Measurements from ENCODE around the gene TBC1D24. TPM values are rescaled to one million over a fixed set of nuclear protein-coding genes. Genes with fewer than 3 reads are reported as not detected.

TBC1D24 gene
- total RNA-seq, 4 donors from 2014 or later = 0.59 to 21.6 (median 4.6) TPM

DNA sequence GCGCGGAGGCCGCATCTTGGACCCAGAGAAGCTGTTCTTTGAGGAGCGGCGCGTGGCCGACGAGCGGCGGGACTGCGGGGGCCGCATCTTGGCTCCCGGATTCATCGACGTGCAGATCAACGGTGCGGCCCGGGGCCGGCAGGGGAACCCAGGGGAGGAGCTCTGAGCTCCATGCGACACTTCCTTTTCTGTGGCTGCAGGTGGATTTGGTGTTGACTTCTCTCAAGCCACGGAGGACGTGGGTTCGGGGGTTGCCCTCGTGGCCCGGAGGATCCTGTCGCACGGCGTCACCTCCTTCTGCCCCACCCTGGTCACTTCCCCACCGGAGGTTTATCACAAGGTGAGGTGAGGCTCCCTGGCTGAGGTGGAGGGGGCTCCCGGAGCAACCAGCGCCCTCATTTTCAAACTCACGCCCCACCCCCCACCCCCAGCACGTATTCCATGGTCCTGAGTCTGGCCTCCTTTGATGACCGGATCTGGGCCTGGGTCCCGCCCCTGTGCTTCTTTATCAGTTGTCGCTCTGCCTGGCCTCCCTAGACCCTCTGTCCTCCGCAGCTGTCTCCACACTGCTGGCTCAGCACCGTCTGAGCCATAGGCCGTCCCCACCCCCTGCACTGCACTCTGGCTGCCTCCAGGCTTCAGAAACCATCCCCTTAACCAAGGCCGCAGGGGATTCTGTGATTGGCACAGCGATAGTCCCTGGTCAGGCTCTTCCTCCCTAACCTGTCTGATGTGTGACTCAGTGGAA is 46.0 kb downstream of the TBC1D24 start:
- Histone ChIP-seq H3K27ac (peak overlapping the region; percentile 66 to 81), H3K36me3 (no peaks in the 10 kb centered on the region), H3K27me3 (no peaks in the 10 kb centered on the region), H3K9me3 (no peaks in the 10 kb centered on the region), H3K4me3 (peak overlapping the region; percentile 25 to 72), H3K4me1 (peaks cover 30 to 40% of the 10 kb centered on the region in 2 donors)
- TF ChIP-seq, protein P1, sequence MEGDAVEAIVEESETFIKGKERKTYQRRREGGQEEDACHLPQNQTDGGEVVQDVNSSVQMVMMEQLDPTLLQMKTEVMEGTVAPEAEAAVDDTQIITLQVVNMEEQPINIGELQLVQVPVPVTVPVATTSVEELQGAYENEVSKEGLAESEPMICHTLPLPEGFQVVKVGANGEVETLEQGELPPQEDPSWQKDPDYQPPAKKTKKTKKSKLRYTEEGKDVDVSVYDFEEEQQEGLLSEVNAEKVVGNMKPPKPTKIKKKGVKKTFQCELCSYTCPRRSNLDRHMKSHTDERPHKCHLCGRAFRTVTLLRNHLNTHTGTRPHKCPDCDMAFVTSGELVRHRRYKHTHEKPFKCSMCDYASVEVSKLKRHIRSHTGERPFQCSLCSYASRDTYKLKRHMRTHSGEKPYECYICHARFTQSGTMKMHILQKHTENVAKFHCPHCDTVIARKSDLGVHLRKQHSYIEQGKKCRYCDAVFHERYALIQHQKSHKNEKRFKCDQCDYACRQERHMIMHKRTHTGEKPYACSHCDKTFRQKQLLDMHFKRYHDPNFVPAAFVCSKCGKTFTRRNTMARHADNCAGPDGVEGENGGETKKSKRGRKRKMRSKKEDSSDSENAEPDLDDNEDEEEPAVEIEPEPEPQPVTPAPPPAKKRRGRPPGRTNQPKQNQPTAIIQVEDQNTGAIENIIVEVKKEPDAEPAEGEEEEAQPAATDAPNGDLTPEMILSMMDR (IDR thresholded peaks at IDR 0.05) = no peak
- TF ChIP-seq POLR2A (IDR thresholded peaks at IDR 0.05) = no peak
- intact Hi-C loops (cut with DNase I; ENCODE audit: low total_unique reads) = no loop called here
- DNase-seq = peak in 1 of 2 donors; percentile 21

- intact Hi-C loops (cut with DNase I; ENCODE audit: low total_unique reads) = no loop called here
- TF ChIP-seq POLR2A (IDR thresholded peaks at IDR 0.05) = no peak
- TF ChIP-seq, protein P1 (IDR thresholded peaks at IDR 0.05) = no peak
- no peaks in the 10 kb centered on the region for H3K36me3 ChIP-seq
Observed at GRCh38 chr16:2523801-2524231, 48.9 kb downstream of the TBC1D24 start.

GRCh38 chr16:2524339-2524938 is 49.5 kb downstream of the TBC1D24 start:
- intact Hi-C loops (cut with DNase I; ENCODE audit: low total_unique reads) = no loop called here

More at GRCh38 chr16:2523801-2524231, 48.9 kb downstream of the TBC1D24 start:
- H3K27me3 ChIP-seq = no peaks in the 10 kb centered on the region
- H3K4me1 ChIP-seq = peaks cover 12 to 18% of the 10 kb centered on the region in 2 donors
- H3K27ac ChIP-seq = no peak overlapping the region
- no peaks in the 10 kb centered on the region for H3K9me3 ChIP-seq
- no peak overlapping the region for H3K4me3 ChIP-seq
- no peak for DNase-seq

GRCh38 chr16:2526135-2526534 is 51.2 kb downstream of the TBC1D24 start:
- no peaks in the 10 kb centered on the region for H3K27me3 ChIP-seq
- intact Hi-C loops (cut with DNase I; ENCODE audit: low total_unique reads) = no loop called here
- H3K4me1 ChIP-seq = peaks cover 0 to 3% of the 10 kb centered on the region in 2 donors
- TF ChIP-seq POLR2A (IDR thresholded peaks at IDR 0.05) = no peak
- TF ChIP-seq, protein P1 (IDR thresholded peaks at IDR 0.05) = no peak
- DNase-seq = no peak
- no peaks in the 10 kb centered on the region for H3K36me3 ChIP-seq
- no peak overlapping the region for H3K27ac ChIP-seq
- H3K9me3 ChIP-seq = no peaks in the 10 kb centered on the region
- no peak overlapping the region for H3K4me3 ChIP-seq

More at GRCh38 chr16:2524339-2524938, 49.5 kb downstream of the TBC1D24 start:
- Histone ChIP-seq H3K9me3 (no peaks in the 10 kb centered on the region), H3K27ac (no peak overlapping the region), H3K36me3 (no peaks in the 10 kb centered on the region), H3K4me1 (peaks cover 5 to 13% of the 10 kb centered on the region in 2 donors), H3K27me3 (no peaks in the 10 kb centered on the region), H3K4me3 (no peak overlapping the region)
- DNase-seq = no peak
- no peak for TF ChIP-seq POLR2A (IDR thresholded peaks at IDR 0.05)
- TF ChIP-seq, protein P1 (IDR thresholded peaks at IDR 0.05) = no peak
